Panc1 (cell line): ENCODE results near the gene TNFSF9. TPM values are rescaled to one million over a fixed set of nuclear protein-coding genes. Genes with fewer than 3 reads are reported as not detected.

Source experiments
- ATAC-seq: fragments of 200-7000 bp; cut with Tn5 transposase; 2 replicates; pipeline ENCODE4 v1.9.1; 2020; ENCODE audit warnings: mild to moderate bottlenecking, moderate library complexity
- BruUV-seq: library from RNA; stranded (reverse); fragments of 400-500 nt; replicated peaks from 2 replicates; lab custom pipeline; 2021; lab: Mats Ljungman, UMichigan
- CTCF ChIA-PET: fragments of 300-600 bp; sonication (Branson Sonifier 250); formaldehyde crosslinking; loops from one replicate; lab custom pipeline; 2022; ENCODE audit warnings: antibody characterized with exemption; lab: Charles Lee
- POLR2A ChIA-PET: fragments of 300-600 bp; sonication (Branson Sonifier 250); formaldehyde crosslinking; loops from one replicate; lab custom pipeline; 2022; ENCODE audit warnings: antibody characterized with exemption; lab: Charles Lee
- DNase-seq: peaks from one replicate; pipeline ENCODE4 v3.0.0-alpha.2; 2010; ENCODE audit warnings: low read depth, low spot score
- H3K27ac ChIP-seq: 2 replicates; pipeline ENCODE4 v1.5.1; 2011; ENCODE audit warnings: mild to moderate bottlenecking, low read length, inconsistent platforms
- H3K27me3 ChIP-seq: fragments of 200-500 bp; sonication (Bioruptor generic); 2 replicates; pipeline ENCODE4 v1.6.0; 2014; ENCODE audit warnings: low read length, inconsistent platforms; ENCODE audit not compliant: control insufficient read depth, insufficient read depth
- H3K36me3 ChIP-seq: fragments of 200-500 bp; sonication (Bioruptor generic); 2 replicates; pipeline ENCODE4 v1.5.1; 2014; ENCODE audit warnings: inconsistent platforms, mild to moderate bottlenecking, low read length, moderate library complexity; ENCODE audit not compliant: control insufficient read depth, insufficient read depth
- H3K4me1 ChIP-seq: 2 replicates; pipeline ENCODE4 v1.5.1; 2011; ENCODE audit warnings: inconsistent platforms, mild to moderate bottlenecking, low read length, moderate library complexity; ENCODE audit not compliant: control insufficient read depth, insufficient read depth
- H3K4me3 ChIP-seq, 2 experiments: 2 replicates each; pipeline ENCODE4 v1.5.1; 2011 to 2012; ENCODE audit warnings: low read depth in 2 of 2, low read length in 2 of 2, mild to moderate bottlenecking in 2 of 2, inconsistent platforms in 1 of 2, moderate library complexity in 1 of 2
- H3K9me3 ChIP-seq: fragments of 200-500 bp; sonication (Bioruptor generic); 2 replicates; pipeline ENCODE4 v1.5.1; 2014; ENCODE audit warnings: low read depth, mild to moderate bottlenecking, inconsistent platforms, low read length, moderate library complexity; ENCODE audit not compliant: control insufficient read depth, insufficient read depth
- POLR2AphosphoS5 ChIP-seq: IDR thresholded peaks from 2 replicates; pipeline ENCODE4 v1.6.1; 2012; ENCODE audit warnings: mild to moderate bottlenecking, low read depth, low read length, moderate library complexity
- SIN3A ChIP-seq: IDR thresholded peaks from 2 replicates; pipeline ENCODE4 v1.6.1; 2012; ENCODE audit warnings: low read depth, mild to moderate bottlenecking, low read length, moderate library complexity, borderline replicate concordance; ENCODE audit not compliant: insufficient read depth
- TCF7L2 ChIP-seq: IDR thresholded peaks from 2 replicates; pipeline ENCODE4 v1.6.1; 2011; ENCODE audit warnings: mild to moderate bottlenecking, low read depth, low read length, inconsistent platforms
- in situ Hi-C: cut with HindIII; loops from 2 replicates; pipeline ENCODE4 v1.10.0; 2016; ENCODE audit warnings: low sequenced_read_pairs, low pct_unique_long_range_greater_than_20kb
- intact Hi-C: fragments of 100-400 bp; cut with micrococcal nuclease; formaldehyde crosslinking; loops from one replicate; pipeline ENCODE4 v1.10.0; 2022; ENCODE audit not compliant: unreplicated experiment
- total RNA-seq: library from RNA; stranded (reverse); gene quantifications from one replicate; pipeline ENCODE4 v1.2.1, GENCODE V29; 2021; ENCODE audit not compliant: unreplicated experiment
- TF ChIP-seq, protein P1 (sequence below): fragments of 450-650 bp; IDR thresholded peaks from 2 replicates; pipeline ENCODE4 v1.5.1; 2017; ENCODE audit warnings: mild to moderate bottlenecking
- TF ChIP-seq, protein P2 (sequence below), 2 experiments: IDR thresholded peaks; 2 replicates each; pipeline ENCODE4 v1.6.1; 2011 to 2012; ENCODE audit warnings: low read depth in 2 of 2, control low read depth in 1 of 2, low read length in 1 of 2, mild to moderate bottlenecking in 1 of 2, moderate library complexity in 1 of 2; ENCODE audit not compliant: insufficient read depth in 1 of 2

Gene TNFSF9
- total RNA-seq, 1 experiment from 2014 or later = 2.9 TPM

GRCh38 chr19:6577476-6578125 is 46.8 kb downstream of the TNFSF9 start:
- no peak for DNase-seq
- no peak overlapping the region for H3K4me3 ChIP-seq
- in situ Hi-C loops (no loop called here), intact Hi-C loops (no loop called here)
- no peaks in the 10 kb centered on the region for H3K4me1 ChIP-seq
- no peak overlapping the region for H3K27ac ChIP-seq
- CTCF ChIA-PET = no interaction called here
- H3K36me3 ChIP-seq = no peaks in the 10 kb centered on the region
- no peaks in the 10 kb centered on the region for H3K27me3 ChIP-seq
- BruUV-seq = no TSS peak
- POLR2A ChIA-PET = no interaction called here
- H3K9me3 ChIP-seq = no peaks in the 10 kb centered on the region
- TF ChIP-seq SIN3A (no peak), POLR2AphosphoS5 (no peak), TCF7L2 (no peak)
- TF ChIP-seq, protein P1, sequence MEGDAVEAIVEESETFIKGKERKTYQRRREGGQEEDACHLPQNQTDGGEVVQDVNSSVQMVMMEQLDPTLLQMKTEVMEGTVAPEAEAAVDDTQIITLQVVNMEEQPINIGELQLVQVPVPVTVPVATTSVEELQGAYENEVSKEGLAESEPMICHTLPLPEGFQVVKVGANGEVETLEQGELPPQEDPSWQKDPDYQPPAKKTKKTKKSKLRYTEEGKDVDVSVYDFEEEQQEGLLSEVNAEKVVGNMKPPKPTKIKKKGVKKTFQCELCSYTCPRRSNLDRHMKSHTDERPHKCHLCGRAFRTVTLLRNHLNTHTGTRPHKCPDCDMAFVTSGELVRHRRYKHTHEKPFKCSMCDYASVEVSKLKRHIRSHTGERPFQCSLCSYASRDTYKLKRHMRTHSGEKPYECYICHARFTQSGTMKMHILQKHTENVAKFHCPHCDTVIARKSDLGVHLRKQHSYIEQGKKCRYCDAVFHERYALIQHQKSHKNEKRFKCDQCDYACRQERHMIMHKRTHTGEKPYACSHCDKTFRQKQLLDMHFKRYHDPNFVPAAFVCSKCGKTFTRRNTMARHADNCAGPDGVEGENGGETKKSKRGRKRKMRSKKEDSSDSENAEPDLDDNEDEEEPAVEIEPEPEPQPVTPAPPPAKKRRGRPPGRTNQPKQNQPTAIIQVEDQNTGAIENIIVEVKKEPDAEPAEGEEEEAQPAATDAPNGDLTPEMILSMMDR = no peak
- TF ChIP-seq, protein P2, sequence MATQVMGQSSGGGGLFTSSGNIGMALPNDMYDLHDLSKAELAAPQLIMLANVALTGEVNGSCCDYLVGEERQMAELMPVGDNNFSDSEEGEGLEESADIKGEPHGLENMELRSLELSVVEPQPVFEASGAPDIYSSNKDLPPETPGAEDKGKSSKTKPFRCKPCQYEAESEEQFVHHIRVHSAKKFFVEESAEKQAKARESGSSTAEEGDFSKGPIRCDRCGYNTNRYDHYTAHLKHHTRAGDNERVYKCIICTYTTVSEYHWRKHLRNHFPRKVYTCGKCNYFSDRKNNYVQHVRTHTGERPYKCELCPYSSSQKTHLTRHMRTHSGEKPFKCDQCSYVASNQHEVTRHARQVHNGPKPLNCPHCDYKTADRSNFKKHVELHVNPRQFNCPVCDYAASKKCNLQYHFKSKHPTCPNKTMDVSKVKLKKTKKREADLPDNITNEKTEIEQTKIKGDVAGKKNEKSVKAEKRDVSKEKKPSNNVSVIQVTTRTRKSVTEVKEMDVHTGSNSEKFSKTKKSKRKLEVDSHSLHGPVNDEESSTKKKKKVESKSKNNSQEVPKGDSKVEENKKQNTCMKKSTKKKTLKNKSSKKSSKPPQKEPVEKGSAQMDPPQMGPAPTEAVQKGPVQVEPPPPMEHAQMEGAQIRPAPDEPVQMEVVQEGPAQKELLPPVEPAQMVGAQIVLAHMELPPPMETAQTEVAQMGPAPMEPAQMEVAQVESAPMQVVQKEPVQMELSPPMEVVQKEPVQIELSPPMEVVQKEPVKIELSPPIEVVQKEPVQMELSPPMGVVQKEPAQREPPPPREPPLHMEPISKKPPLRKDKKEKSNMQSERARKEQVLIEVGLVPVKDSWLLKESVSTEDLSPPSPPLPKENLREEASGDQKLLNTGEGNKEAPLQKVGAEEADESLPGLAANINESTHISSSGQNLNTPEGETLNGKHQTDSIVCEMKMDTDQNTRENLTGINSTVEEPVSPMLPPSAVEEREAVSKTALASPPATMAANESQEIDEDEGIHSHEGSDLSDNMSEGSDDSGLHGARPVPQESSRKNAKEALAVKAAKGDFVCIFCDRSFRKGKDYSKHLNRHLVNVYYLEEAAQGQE (IDR thresholded peaks at IDR 0.05; ENCODE audit: insufficient read depth in 1 of 2, low read depth in 2 of 2, low read length in 1 of 2) = no peak
- no peak for ATAC-seq

DNA sequence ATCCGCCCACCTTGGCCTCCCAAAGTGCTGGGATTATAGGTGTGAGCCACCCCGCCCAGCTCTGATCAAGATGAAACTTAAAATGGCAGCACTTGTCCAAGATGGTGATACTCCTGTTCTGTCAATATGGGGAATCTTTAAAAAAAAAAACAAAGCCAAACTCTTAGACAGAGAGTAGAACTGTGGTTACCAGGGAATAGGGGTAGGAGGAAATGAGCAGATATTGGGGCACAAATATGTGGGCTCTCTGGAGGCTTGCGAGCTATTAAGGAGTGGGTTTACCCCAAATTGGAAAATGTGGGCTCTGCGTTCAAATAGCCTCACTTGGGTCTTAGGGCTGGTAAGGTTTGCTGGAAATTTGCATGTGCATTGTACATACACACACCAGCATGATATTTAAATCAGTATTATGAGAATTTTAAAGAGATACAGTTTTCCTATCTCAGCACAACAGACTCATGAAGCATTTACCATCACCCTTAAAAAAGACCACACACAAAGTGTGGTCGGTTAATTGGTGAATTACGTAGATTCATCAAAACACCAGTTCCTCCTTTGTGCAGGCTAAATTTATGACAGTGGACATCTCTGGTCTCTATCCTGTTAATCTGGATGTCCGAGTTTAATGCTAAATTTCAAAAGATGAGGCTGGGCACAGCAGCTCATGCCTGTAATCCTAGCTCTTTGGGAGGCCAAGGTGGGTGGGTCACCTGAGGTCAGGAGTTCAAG is 48.8 kb downstream of the TNFSF9 start:
- H3K4me1 ChIP-seq = no peaks in the 10 kb centered on the region
- CTCF ChIA-PET = interaction anchor here (0.6 kb wide), 1 partner anchor 8 kb away, joined by 3 read pairs; no protein-coding TSS in a partner anchor
- POLR2A ChIA-PET = no interaction called here
- no peak overlapping the region for H3K27ac ChIP-seq
- H3K36me3 ChIP-seq = no peaks in the 10 kb centered on the region
- H3K27me3 ChIP-seq = no peaks in the 10 kb centered on the region
- ATAC-seq (no peak), DNase-seq (no peak)
- intact Hi-C loops = no loop called here
- in situ Hi-C loops = no loop called here
- BruUV-seq = no TSS peak
- no peak overlapping the region for H3K4me3 ChIP-seq
- no peaks in the 10 kb centered on the region for H3K9me3 ChIP-seq
- TF ChIP-seq, protein P1 = no peak
- TF ChIP-seq POLR2AphosphoS5 (no peak), TCF7L2 (no peak), SIN3A (no peak)
- TF ChIP-seq, protein P2 (IDR thresholded peaks at IDR 0.05; ENCODE audit: insufficient read depth in 1 of 2, low read depth in 2 of 2, low read length in 1 of 2) = no peak
